ENCODE measurements around the gene TEX12.
"Not testable (repeated sequence)": the region's sequence is repeated elsewhere in the genome, so short reads cannot be mapped to it uniquely, and the experiment has no call there.

TEX12 gene

GRCh38 chr11:112165049-112165448 is 2.1 kb upstream of the TEX12 start:
- no peak for DNase-seq

GRCh38 chr11:112166562-112166961 is 610 bp upstream of the TEX12 start:
- DNase-seq = no peak

- no peak for DNase-seq
These were observed 5.3 kb downstream of the TEX12 start for GRCh38 chr11:112172362-112172994.

DNA sequence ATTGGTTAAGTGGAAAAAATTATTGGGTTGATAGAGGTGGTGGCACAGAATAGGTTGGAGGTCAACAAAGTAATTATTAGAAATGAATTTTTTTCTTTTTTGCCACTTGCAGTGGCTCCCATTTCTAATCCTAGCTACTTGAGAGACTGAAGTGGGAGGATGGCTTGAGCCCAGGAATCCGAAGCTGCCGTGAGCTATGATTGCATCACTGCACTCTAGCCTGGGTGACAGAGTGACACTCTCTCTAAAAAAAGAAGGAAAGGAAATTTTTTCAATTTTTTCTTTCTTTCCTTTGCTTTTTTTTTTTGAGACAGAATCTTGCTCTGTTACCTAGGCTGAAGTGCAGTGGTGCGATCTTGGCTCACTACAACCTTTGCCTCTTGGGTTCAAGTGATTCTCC is 6.0 kb downstream of the TEX12 start:
- no peak for DNase-seq

DNA sequence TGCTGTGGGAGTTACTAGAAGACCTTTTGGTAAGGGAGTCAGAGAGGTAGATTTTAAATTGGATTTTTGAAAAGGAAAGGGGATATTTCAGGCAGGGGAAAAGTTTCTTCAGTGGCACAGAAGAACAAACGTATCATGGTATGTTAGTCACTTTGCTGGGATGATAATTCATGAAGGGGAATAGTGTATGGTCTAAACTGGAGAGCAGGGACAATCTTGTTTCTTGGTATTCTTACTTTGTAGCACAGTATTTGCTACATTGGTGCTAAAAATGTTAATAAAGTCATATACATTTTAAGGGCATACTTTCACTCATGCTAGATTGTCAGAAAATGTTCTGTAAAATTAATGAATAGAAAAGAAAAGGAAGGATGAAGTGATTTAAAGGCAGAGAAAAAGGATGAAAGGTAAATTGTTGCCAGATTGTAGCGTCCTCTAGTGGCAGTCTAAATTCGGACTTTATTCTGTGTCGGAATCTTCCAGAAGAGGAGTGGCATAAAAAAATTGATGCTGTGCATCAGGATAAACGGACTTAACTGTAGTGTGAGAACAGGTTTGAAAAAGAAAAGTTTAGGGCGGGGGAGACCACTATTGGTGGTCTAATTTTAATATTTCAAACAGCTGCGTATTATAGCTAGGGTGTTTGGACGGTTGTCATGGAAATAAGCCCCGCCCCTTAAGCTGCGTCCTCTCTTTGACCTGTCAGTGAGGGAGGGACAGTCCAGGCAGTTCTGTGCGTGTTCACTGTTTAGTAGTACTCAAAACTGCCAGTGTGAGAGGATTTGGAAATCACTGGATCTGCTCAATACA is 7.8 kb downstream of the TEX12 start, which contains the start of gene BCO2:
BCO2 (plus strand) TSS at position 724 of the 810 bp plus-strand sequence. CDS start 90 bp downstream, outside the sequence.
- DNase-seq = peak; percentile 21

GRCh38 chr11:112175599-112175952 is 8.4 kb downstream of the TEX12 start:
- DNase-seq = no peak

- no peak for DNase-seq
These were observed 8.9 kb downstream of the TEX12 start for GRCh38 chr11:112176077-112176476.

GRCh38 chr11:112177589-112177988 is 10.4 kb downstream of the TEX12 start:
- DNase-seq = no peak

GRCh38 chr11:112178428-112178827 is 11.3 kb downstream of the TEX12 start:
- DNase-seq = no peak

- no peak for DNase-seq
These were observed 11.8 kb downstream of the TEX12 start for GRCh38 chr11:112178936-112179335.

DNA sequence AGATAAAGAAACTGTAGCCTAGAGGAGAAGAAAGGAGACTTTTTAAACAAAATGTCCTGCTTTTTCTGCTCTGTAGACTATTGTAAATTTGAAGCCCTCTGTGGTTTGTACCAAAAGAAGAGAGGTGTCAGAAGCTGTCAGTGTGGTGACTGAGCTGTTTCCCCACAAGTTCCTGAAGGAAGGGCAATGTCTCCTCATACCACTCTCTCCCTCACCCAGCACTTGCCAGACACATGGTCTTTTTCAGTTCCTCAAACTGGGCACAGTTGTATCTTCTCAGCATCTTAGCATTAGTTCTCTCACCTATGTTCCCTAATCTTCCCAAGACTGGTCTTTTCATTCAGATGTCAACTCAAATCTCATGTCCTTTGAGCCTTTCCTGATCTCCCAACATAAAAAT is 12.4 kb downstream of the TEX12 start:
- DNase-seq = no peak

- DNase-seq = no peak
These were observed 15.7 kb downstream of the TEX12 start for GRCh38 chr11:112182867-112183266.

GRCh38 chr11:112185883-112186282 is 18.7 kb downstream of the TEX12 start:
- no peak for DNase-seq

DNA sequence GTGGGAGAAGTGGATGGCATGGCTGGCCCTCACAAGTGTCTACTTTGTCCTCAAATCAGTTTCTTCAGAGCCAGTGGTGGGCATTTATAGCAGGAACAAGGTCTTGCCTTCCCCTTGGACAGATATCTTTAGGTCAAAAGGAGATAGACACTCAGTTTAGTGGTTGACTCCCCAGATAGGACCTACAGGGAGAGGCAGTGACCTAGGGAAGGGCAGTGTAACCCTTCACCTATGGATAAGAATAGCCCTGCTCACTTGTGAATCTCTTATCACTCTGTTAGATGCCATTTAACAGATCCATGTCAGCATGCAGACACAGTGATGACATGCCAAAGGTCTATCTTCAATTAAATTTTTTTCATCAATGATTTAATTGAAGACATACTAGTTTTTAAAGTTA is 19.1 kb downstream of the TEX12 start:
- DNase-seq = no peak

DNA sequence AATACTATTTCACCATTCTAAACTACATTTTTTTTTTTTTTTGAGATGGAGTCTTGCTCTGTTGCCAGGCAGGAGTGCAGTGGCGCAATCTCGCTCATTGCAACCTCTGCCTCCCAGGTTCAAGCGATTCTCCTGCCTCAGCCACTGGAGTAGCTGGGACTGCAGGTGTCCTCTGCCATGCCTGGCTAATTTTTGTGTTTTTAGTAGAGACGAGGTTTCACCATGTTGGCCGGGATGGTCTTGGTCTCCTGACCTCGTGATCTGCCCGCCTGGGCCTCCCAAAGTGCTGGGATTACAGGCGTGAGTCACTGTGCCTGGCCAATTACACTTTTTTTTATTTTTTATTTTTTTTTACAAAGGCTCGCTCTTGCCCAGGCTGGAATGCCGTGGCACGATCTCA is 27.9 kb downstream of the TEX12 start:
- DNase-seq = not testable (repeated sequence)

GRCh38 chr11:112195951-112196351 is 28.8 kb downstream of the TEX12 start:
- DNase-seq = no peak

DNA sequence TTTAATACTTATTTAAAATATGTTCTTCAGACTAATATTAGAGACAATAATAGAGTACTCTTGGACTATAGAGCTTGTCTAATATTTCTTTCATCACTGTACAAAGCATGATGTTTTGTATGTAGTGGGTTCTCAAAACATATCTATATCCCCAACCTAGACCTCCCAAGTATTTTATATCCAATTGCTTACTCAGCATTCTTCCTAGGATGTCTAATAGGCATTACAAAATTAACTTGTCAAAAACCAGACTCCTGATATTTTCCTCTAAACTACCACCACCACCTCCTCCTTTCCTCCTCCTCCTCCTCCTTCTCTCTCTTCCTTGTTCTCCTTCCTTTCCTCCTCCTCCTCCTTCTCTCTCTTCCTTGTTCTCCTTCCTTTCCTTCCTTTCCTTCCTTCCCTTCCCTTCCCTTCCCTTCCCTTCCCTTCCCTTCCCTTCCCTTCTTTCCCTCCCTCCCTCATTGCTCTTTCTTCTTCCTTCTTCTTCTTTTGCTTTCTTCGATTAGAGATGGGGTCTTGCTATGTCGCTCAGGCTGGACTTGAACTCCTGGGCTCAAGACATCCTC is 29.4 kb downstream of the TEX12 start:
- DNase-seq = no peak

DNA sequence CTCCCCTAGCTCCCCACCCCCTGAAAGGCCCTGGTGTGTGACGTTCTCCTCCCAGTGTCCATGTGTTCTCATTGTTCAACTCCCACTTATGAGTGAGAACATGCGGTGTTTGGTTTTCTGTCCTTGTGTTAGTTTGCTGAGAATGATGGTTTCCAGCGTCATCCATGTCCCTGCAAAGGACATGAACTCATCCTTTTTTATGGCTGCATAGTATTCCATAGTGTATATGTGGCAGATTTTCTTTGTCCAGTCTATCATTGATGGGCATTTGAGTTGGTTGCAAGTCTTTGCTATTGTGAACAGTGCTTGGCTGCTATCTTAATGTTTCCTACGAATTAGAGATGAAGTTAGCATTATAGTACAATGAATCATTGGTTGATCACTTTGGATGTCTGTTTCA is 31.9 kb downstream of the TEX12 start:
- DNase-seq = not testable (repeated sequence)

DNA sequence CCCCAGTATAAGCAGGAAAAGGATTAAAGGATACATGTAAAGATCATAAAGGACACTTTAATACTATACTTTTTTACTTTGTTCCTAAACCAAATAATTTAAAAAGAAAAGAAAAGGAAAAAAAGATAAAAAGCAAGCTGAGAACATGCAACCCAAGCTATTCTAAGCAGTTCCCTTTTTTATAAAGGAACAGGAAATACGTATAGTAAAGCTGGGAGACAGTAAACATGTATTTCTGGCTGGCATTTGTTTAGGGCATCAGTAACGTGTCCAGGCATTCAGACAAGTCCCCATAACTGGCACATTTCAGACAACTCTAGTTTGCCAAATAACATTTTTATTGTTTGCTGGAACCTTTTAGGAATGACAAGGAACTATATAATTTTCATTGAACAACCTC is 33.1 kb downstream of the TEX12 start:
- no peak for DNase-seq

- DNase-seq = no peak
These were observed 38.9 kb downstream of the TEX12 start for GRCh38 chr11:112206071-112206470.

- no peak for DNase-seq
These were observed 43.7 kb downstream of the TEX12 start for GRCh38 chr11:112210890-112211289.

DNA sequence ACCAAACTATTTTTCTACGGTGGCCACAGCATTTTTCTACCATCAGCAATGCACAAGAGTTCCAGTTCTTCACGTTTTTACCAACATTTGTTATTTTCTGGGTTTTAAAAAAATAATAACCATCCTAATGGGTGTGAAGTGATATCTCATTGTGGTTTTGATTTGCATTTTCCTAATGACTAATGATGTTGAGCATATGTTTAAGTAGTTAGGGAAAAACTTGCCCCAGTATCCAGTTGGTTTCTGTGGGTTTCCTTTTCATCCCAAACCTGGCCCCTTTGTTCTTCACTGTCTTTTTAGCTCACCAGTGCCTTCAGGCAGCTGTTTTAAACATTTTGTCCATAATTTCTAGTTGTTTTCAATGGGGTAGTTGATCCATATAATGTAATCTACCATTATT is 44.4 kb downstream of the TEX12 start:
- DNase-seq = no peak

GRCh38 chr11:112212290-112212689 is 45.1 kb downstream of the TEX12 start:
- no peak for DNase-seq

DNA sequence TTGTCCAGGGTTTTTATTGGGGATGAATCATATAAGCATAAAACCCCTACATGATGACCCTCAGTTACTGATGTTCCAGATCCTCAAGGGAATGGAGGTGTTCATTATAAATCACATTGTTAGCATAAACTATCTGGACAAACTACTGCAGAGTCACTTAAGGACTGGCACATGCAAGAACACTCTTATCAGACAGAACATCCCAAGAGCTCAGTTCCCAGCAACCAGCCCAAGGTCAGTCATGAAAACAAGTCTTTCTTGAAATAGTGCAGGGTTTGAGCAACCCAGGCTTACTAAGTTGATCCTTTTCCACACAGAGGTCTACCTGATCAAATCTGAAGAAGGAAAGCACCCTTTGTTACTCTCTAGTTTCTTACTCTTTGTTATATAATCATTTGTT is 45.5 kb downstream of the TEX12 start:
- no peak for DNase-seq
